HepG2 (cell line): ENCODE data around the gene ZNF585A. TPM values are rescaled to one million over a fixed set of nuclear protein-coding genes. Genes with fewer than 3 reads are reported as not detected.

Source experiments
- ATAC-seq: fragments of 200-7000 bp; cut with Tn5 transposase; 3 replicates; pipeline ENCODE4 v1.9.1; 2020; ENCODE audit warnings: mild to moderate bottlenecking, moderate library complexity
- BruUV-seq: library from RNA; stranded (reverse); fragments of 400-500 nt; replicated peaks from 2 replicates; lab custom pipeline; 2021; lab: Mats Ljungman, UMichigan
- CTCF ChIA-PET: fragments of 300-600 bp; formaldehyde crosslinking; extraction: SDS; loops from one replicate; lab custom pipeline; 2021; ENCODE audit warnings: low total read pairs, inconsistent platforms, low intra/inter-chr PET ratio; lab: Yijun Ruan, JAX
- POLR2A ChIA-PET: fragments of 350-600 bp; sonication (Branson Sonifier 250); formaldehyde crosslinking; loops from one replicate; lab custom pipeline; 2020; ENCODE audit warnings: antibody characterized with exemption, inconsistent platforms; lab: Yijun Ruan, JAX
- DNase-seq: peaks from one replicate; pipeline ENCODE4 v3.0.0-alpha.2; 2015; ENCODE audit warnings: low spot score
- FAIRE-seq: peaks from 3 replicates; lab custom pipeline; 2011; peaks lifted over from hg19 to GRCh38; lab: Jason Lieb, UNC
- H2AFZ ChIP-seq: one replicate; pipeline ENCODE4 v1.6.1; 2011; ENCODE audit warnings: low read length, inconsistent platforms
- H3K27ac ChIP-seq: fragments of 300-600 bp; 3 replicates; pipeline ENCODE4 v1.8.0; 2011; ENCODE audit warnings: mixed run types, mild to moderate bottlenecking, mixed read lengths, low read length, inconsistent platforms; ENCODE audit not compliant: insufficient read depth; ENCODE audit errors: extremely low read length
- H3K27me3 ChIP-seq, 2 experiments: fragments of 200-600 bp in 1 of 2; 2 replicates in 1 of 2; 3 replicates in 1 of 2; pipeline versions ENCODE4 v1.6.0 to v1.8.0; 2011; ENCODE audit warnings: low read length in 2 of 2, mild to moderate bottlenecking in 2 of 2, moderate library complexity in 2 of 2, inconsistent platforms in 1 of 2; ENCODE audit not compliant: insufficient read depth in 2 of 2, control insufficient read depth in 1 of 2
- H3K36me3 ChIP-seq, 2 experiments: fragments of 200-600 bp in 1 of 2; replicated peaks in 1 of 2; 2 replicates in 1 of 2; 3 replicates in 1 of 2; pipeline versions ENCODE4 v1.5.1 to v1.8.0; 2011; ENCODE audit warnings: low read length in 2 of 2, inconsistent platforms in 1 of 2; ENCODE audit not compliant: insufficient read depth in 2 of 2, control insufficient read depth in 1 of 2
- H3K4me1 ChIP-seq: 2 replicates; pipeline ENCODE4 v1.5.1; 2012; ENCODE audit warnings: low read length, inconsistent platforms; ENCODE audit not compliant: insufficient read depth
- H3K4me2 ChIP-seq: 2 replicates; pipeline ENCODE4 v1.6.0; 2011; ENCODE audit warnings: low read depth, low read length, inconsistent platforms
- H3K4me3 ChIP-seq, 3 experiments: fragments of 200-600 bp in 1 of 3; sonication (generic), shearing (Covaris generic) in 1 of 3; replicated peaks in 1 of 3; 2 replicates each; pipeline ENCODE4 v1.5.1; 2011 to 2016; ENCODE audit warnings: low read length in 3 of 3, inconsistent platforms in 2 of 3, low read depth in 2 of 3, mild to moderate bottlenecking in 2 of 3, control low read depth in 1 of 3, mixed read lengths in 1 of 3; ENCODE audit not compliant: insufficient read depth in 1 of 3
- H3K79me2 ChIP-seq: one replicate; pipeline ENCODE4 v1.6.1; 2011; ENCODE audit warnings: low read length, inconsistent platforms; ENCODE audit not compliant: insufficient read depth
- H3K9ac ChIP-seq: 2 replicates; pipeline ENCODE4 v1.6.0; 2011; ENCODE audit warnings: mild to moderate bottlenecking, low read depth, low read length, inconsistent platforms; ENCODE audit not compliant: insufficient read depth
- H3K9me3 ChIP-seq: 2 replicates; pipeline ENCODE4 v1.5.1; 2012; ENCODE audit warnings: mild to moderate bottlenecking, low read length
- H4K20me1 ChIP-seq: 2 replicates; pipeline ENCODE4 v1.6.0; 2011; ENCODE audit warnings: inconsistent platforms, mild to moderate bottlenecking, low read length, moderate library complexity; ENCODE audit not compliant: insufficient read depth
- GPN1 ChIP-seq: sonication (generic); formaldehyde crosslinking; IDR thresholded peaks from 2 replicates; pipeline ENCODE4 v1.5.1; 2020; ENCODE audit warnings: missing genetic modification reagents, borderline replicate concordance
- KLF9 ChIP-seq: IDR thresholded peaks from 2 replicates; pipeline ENCODE4 v1.6.1; 2016; ENCODE audit warnings: low read depth
- RFX5 ChIP-seq: IDR thresholded peaks from 2 replicates; pipeline ENCODE4 v1.6.1; 2011; ENCODE audit warnings: low read depth, low read length, improper control_type of control experiment
- ZNF614 ChIP-seq: IDR thresholded peaks from 2 replicates; pipeline ENCODE4 v1.6.1; 2018; ENCODE audit warnings: missing biosample characterization, missing genetic modification reagents, inconsistent platforms, borderline replicate concordance
- ZNF713 ChIP-seq: sonication (generic); formaldehyde crosslinking; IDR thresholded peaks from 2 replicates; pipeline ENCODE4 v1.4.0; 2020; ENCODE audit warnings: mild to moderate bottlenecking, missing genetic modification reagents
- WGBS: methylation state at CpG from one replicate; pipeline ENCODE4 v1.1.6; 2017; ENCODE audit warnings: low lambda C conversion rate; 5-methylcytosine and 5-hydroxymethylcytosine counted together
- in situ Hi-C: cut with HindIII; loops from 2 replicates; pipeline ENCODE4 v1.10.0; 2017; ENCODE audit warnings: low pct_unique_long_range_greater_than_20kb; ENCODE audit not compliant: extremely low pct_ligation_motif_present
- intact Hi-C: fragments of 100-400 bp; cut with micrococcal nuclease; formaldehyde crosslinking; loops from one replicate; pipeline ENCODE4 v1.10.0; 2022; ENCODE audit not compliant: unreplicated experiment
- polyA plus RNA-seq, 8 experiments: library from polyadenylated mRNA; depleted of rRNA in 3 of 8; stranded (reverse) in 7 of 8; unstranded in 1 of 8; fragments of >200 nt; fragmentation: Illumina TruSeq in 4 of 8; extraction: Trizol in 4 of 8; gene quantifications; 2 replicates each; pipeline versions ENCODE4 v1.2.1 to v1.2.3, GENCODE V29; 2011 to 2016; ENCODE audit warnings: low read depth in 4 of 8, missing spikeins in 1 of 8, mixed read lengths in 1 of 8; ENCODE audit not compliant: insufficient read depth in 1 of 8
- total RNA-seq, 5 experiments: library from RNA; depleted of rRNA; stranded (reverse); fragments of >200 nt; fragmentation: Illumina TruSeq; extraction: Trizol; gene quantifications; 2 replicates each; pipeline ENCODE4 v1.2.3, GENCODE V29; 2016; ENCODE audit warnings: low read depth in 1 of 5
- TF ChIP-seq, protein P1 (sequence below): sonication (generic); formaldehyde crosslinking; IDR thresholded peaks from 2 replicates; pipeline ENCODE4 v1.8.1; 2023; ENCODE audit warnings: mild to moderate bottlenecking, missing genetic modification reagents
- TF ChIP-seq, protein P2 (sequence below): sonication (generic); formaldehyde crosslinking; IDR thresholded peaks from 2 replicates; pipeline ENCODE4 v1.4.0; 2020; ENCODE audit warnings: missing genetic modification reagents, mild to moderate bottlenecking, borderline replicate concordance
- TF ChIP-seq, protein P3 (sequence below): sonication (generic); formaldehyde crosslinking; IDR thresholded peaks from one replicate; pipeline ENCODE4 v1.5.1; 2020; ENCODE audit warnings: mild to moderate bottlenecking, missing genetic modification reagents; ENCODE audit errors: not compliant biosample characterization

ZNF585A gene
- total and polyA plus RNA-seq, 2 of the 13 experiments (the other 11 are each of a cell fraction or from before 2014, with no cell fraction given) = 7.1 to 8.5 TPM

DNA sequence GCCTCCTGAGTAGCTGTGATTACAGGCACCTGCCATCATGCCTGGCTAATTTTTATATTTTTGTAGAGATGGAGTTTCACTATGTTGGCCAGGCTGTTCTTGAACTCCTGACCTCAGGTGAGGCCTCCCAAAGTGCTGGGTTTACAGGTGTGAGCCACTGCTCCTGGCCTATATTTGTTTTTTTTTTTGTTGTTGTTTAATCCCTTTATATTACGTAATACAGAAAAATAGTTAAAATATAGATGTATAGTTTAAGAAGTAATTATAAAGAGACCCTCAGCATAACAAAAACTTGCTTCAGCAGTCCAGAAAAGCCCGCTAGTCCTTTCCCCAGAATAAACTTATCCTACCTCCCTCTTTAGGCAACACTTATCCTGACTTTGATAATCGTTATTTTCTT lies 47.9 kb upstream of the ZNF585A start:
- ChIA-PET CTCF (no interaction called here), POLR2A (no interaction called here)
- FAIRE-seq = no peak
- peaks cover 8% of the 10 kb centered on the region for H3K79me2 ChIP-seq
- H3K36me3 ChIP-seq = peaks cover 0 to 2% of the 10 kb centered on the region in 2 experiments; a peak in 1 of 5 replicates
- WGBS = 96% methylated on average over 3 of the region's 3 CpGs
- TF ChIP-seq, protein P1, sequence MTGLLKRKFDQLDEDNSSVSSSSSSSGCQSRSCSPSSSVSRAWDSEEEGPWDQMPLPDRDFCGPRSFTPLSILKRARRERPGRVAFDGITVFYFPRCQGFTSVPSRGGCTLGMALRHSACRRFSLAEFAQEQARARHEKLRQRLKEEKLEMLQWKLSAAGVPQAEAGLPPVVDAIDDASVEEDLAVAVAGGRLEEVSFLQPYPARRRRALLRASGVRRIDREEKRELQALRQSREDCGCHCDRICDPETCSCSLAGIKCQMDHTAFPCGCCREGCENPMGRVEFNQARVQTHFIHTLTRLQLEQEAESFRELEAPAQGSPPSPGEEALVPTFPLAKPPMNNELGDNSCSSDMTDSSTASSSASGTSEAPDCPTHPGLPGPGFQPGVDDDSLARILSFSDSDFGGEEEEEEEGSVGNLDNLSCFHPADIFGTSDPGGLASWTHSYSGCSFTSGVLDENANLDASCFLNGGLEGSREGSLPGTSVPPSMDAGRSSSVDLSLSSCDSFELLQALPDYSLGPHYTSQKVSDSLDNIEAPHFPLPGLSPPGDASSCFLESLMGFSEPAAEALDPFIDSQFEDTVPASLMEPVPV (CRISPR knock-in tag) = no peak
- TF ChIP-seq GPN1 (CRISPR knock-in tag) (no peak), ZNF713 (CRISPR knock-in tag) (no peak), ZNF614 (no peak), KLF9 (CRISPR knock-in tag) (no peak), RFX5 (no peak)
- TF ChIP-seq, protein P2, sequence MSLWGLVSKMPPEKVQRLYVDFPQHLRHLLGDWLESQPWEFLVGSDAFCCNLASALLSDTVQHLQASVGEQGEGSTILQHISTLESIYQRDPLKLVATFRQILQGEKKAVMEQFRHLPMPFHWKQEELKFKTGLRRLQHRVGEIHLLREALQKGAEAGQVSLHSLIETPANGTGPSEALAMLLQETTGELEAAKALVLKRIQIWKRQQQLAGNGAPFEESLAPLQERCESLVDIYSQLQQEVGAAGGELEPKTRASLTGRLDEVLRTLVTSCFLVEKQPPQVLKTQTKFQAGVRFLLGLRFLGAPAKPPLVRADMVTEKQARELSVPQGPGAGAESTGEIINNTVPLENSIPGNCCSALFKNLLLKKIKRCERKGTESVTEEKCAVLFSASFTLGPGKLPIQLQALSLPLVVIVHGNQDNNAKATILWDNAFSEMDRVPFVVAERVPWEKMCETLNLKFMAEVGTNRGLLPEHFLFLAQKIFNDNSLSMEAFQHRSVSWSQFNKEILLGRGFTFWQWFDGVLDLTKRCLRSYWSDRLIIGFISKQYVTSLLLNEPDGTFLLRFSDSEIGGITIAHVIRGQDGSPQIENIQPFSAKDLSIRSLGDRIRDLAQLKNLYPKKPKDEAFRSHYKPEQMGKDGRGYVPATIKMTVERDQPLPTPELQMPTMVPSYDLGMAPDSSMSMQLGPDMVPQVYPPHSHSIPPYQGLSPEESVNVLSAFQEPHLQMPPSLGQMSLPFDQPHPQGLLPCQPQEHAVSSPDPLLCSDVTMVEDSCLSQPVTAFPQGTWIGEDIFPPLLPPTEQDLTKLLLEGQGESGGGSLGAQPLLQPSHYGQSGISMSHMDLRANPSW (CRISPR knock-in tag) = no peak
- TF ChIP-seq, protein P3, sequence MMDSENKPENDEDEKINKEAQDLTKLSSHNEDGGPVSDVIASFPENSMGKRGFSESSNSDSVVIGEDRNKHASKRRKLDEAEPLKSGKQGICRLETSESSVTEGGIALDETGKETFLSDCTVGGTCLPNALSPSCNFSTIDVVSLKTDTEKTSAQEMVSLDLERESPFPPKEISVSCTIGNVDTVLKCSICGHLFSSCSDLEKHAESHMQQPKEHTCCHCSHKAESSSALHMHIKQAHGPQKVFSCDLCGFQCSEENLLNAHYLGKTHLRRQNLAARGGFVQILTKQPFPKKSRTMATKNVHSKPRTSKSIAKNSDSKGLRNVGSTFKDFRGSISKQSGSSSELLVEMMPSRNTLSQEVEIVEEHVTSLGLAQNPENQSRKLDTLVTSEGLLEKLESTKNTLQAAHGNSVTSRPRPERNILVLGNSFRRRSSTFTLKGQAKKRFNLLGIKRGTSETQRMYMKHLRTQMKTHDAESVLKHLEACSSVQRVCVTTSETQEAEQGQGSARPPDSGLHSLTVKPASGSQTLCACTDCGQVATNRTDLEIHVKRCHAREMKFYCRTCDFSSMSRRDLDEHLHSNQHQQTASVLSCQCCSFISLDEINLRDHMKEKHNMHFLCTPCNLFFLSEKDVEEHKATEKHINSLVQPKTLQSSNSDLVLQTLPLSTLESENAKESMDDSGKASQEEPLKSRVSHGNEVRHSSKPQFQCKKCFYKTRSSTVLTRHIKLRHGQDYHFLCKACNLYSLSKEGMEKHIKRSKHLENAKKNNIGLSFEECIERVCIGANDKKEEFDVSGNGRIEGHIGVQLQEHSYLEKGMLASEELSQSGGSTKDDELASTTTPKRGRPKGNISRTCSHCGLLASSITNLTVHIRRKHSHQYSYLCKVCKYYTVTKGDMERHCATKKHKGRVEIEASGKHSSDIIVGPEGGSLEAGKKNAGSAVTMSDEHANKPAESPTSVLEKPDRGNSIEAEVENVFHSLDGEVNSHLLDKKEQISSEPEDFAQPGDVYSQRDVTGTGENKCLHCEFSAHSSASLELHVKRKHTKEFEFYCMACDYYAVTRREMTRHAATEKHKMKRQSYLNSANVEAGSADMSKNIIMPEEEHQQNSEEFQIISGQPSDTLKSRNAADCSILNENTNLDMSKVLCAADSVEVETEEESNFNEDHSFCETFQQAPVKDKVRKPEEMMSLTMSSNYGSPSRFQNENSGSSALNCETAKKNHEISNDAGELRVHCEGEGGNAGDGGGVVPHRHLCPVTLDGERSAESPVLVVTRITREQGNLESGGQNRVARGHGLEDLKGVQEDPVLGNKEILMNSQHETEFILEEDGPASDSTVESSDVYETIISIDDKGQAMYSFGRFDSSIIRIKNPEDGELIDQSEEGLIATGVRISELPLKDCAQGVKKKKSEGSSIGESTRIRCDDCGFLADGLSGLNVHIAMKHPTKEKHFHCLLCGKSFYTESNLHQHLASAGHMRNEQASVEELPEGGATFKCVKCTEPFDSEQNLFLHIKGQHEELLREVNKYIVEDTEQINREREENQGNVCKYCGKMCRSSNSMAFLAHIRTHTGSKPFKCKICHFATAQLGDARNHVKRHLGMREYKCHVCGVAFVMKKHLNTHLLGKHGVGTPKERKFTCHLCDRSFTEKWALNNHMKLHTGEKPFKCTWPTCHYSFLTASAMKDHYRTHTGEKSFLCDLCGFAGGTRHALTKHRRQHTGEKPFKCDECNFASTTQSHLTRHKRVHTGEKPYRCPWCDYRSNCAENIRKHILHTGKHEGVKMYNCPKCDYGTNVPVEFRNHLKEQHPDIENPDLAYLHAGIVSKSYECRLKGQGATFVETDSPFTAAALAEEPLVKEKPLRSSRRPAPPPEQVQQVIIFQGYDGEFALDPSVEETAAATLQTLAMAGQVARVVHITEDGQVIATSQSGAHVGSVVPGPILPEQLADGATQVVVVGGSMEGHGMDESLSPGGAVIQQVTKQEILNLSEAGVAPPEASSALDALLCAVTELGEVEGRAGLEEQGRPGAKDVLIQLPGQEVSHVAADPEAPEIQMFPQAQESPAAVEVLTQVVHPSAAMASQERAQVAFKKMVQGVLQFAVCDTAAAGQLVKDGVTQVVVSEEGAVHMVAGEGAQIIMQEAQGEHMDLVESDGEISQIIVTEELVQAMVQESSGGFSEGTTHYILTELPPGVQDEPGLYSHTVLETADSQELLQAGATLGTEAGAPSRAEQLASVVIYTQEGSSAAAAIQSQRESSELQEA (CRISPR knock-in tag) = no peak
- intact Hi-C loops (no loop called here), in situ Hi-C loops (no loop called here)
- ATAC-seq = no peak
- no TSS peak for BruUV-seq
- peaks cover 0 to 4% of the 10 kb centered on the region in 2 experiments; a peak in 1 of 5 replicates for H3K27me3 ChIP-seq
- no peak overlapping the region for H3K27ac ChIP-seq
- no peak for DNase-seq
- H3K9me3 ChIP-seq = no peaks in the 10 kb centered on the region
- H3K4me3 ChIP-seq = no peak overlapping the region
- no peaks in the 10 kb centered on the region for H4K20me1 ChIP-seq
- H3K4me1 ChIP-seq = peaks cover 12% of the 10 kb centered on the region
- no peak overlapping the region for H3K9ac ChIP-seq
- H3K4me2 ChIP-seq = no peak overlapping the region
- no peak overlapping the region for H2AFZ ChIP-seq
